WTC11 (cell line): Measurements from ENCODE around the gene FAM13A. TPM values are rescaled to one million over a fixed set of nuclear protein-coding genes. Genes with fewer than 3 reads are reported as not detected.

ENCODE experiments used
- ATAC-seq: fragments of 200-7000 bp; cut with Tn5 transposase; 2 replicates; pipeline ENCODE4 v1.10.0; 2021; ENCODE audit warnings: mild to moderate bottlenecking, moderate library complexity
- CTCF ChIA-PET: fragments of 300-600 bp; sonication (Branson Sonifier 250); formaldehyde crosslinking; loops from one replicate; lab custom pipeline; 2021; ENCODE audit warnings: antibody characterized with exemption; lab: Charles Lee
- POLR2A ChIA-PET: fragments of 350-600 bp; sonication (Branson Sonifier 250); formaldehyde crosslinking; loops from one replicate; lab custom pipeline; 2021; ENCODE audit warnings: antibody characterized with exemption; lab: Charles Lee
- DNase-seq: peaks from one replicate; pipeline ENCODE4 v3.0.0; 2021; ENCODE audit warnings: low spot score
- H3K27ac Mint-ChIP-seq: 2 replicates; pipeline ENCODE4 v1.8.0; 2021; ENCODE audit warnings: mixed read lengths
- H3K27me3 Mint-ChIP-seq: 2 replicates; pipeline ENCODE4 v1.8.0; 2021; ENCODE audit warnings: low read depth, mild to moderate bottlenecking, moderate library complexity, mixed read lengths
- H3K36me3 Mint-ChIP-seq: 2 replicates; pipeline ENCODE4 v1.8.0; 2021; ENCODE audit warnings: mixed read lengths
- H3K4me1 Mint-ChIP-seq: 2 replicates; pipeline ENCODE4 v1.8.0; 2022; ENCODE audit warnings: mixed read lengths
- H3K4me3 Mint-ChIP-seq: 2 replicates; pipeline ENCODE4 v1.8.0; 2021; ENCODE audit warnings: mild to moderate bottlenecking, moderate library complexity, mixed read lengths
- H3K9me3 Mint-ChIP-seq: 2 replicates; pipeline ENCODE4 v1.8.0; 2021; ENCODE audit warnings: mixed read lengths
- ARID4B ChIP-seq: sonication (generic); formaldehyde crosslinking; IDR thresholded peaks from 2 replicates; pipeline ENCODE4 v1.8.0; 2023; ENCODE audit warnings: missing genetic modification reagents, mild to moderate bottlenecking, borderline replicate concordance
- E2F1 ChIP-seq: sonication (generic); formaldehyde crosslinking; IDR thresholded peaks from 2 replicates; pipeline ENCODE4 v1.8.0; 2022; ENCODE audit warnings: mild to moderate bottlenecking, missing genetic modification reagents
- E2F5 ChIP-seq: sonication (generic); formaldehyde crosslinking; IDR thresholded peaks from 2 replicates; pipeline ENCODE4 v1.8.1; 2022; ENCODE audit warnings: mild to moderate bottlenecking, moderate library complexity, missing genetic modification reagents
- ESRRA ChIP-seq: sonication (generic); formaldehyde crosslinking; IDR thresholded peaks from 2 replicates; pipeline ENCODE4 v1.8.1; 2022; ENCODE audit warnings: mild to moderate bottlenecking, missing genetic modification reagents, borderline replicate concordance
- FOXK1 ChIP-seq: sonication (generic); formaldehyde crosslinking; IDR thresholded peaks from 2 replicates; pipeline ENCODE4 v1.8.0; 2022; ENCODE audit warnings: mild to moderate bottlenecking, moderate library complexity, missing genetic modification reagents
- GRHL2 ChIP-seq: fragments of 250-450 bp; sonication (Bioruptor Pico); IDR thresholded peaks from 2 replicates; pipeline ENCODE4 v1.8.0; 2022; ENCODE audit warnings: mild to moderate bottlenecking, moderate library complexity; ENCODE audit not compliant: insufficient replicate concordance, severe bottlenecking
- IRF2 ChIP-seq: sonication (generic); formaldehyde crosslinking; IDR thresholded peaks from 2 replicates; pipeline ENCODE4 v1.8.0; 2022; ENCODE audit warnings: low read depth, missing genetic modification reagents, borderline replicate concordance
- SP1 ChIP-seq: sonication (generic); formaldehyde crosslinking; conservative IDR thresholded peaks from 2 replicates; pipeline ENCODE4 v1.8.1; 2022; ENCODE audit warnings: missing genetic modification reagents
- TP53 ChIP-seq: sonication (generic); formaldehyde crosslinking; IDR thresholded peaks from 2 replicates; pipeline ENCODE4 v1.8.1; 2023; ENCODE audit warnings: mild to moderate bottlenecking, missing genetic modification reagents
- ZNF423 ChIP-seq: fragments of 250-450 bp; sonication (Bioruptor Pico); IDR thresholded peaks from 2 replicates; pipeline ENCODE4 v2.1.2; 2022; ENCODE audit warnings: mild to moderate bottlenecking, moderate library complexity
- total RNA-seq: library from RNA; stranded (reverse); gene quantifications from 3 replicates; pipeline ENCODE4 v1.2.3, GENCODE V29; 2021
- TF ChIP-seq, protein P1 (sequence below): sonication (generic); formaldehyde crosslinking; IDR thresholded peaks from 2 replicates; pipeline ENCODE4 v1.8.0; 2023; ENCODE audit warnings: mild to moderate bottlenecking, missing genetic modification reagents
- TF ChIP-seq, protein P2 (sequence below): sonication (generic); formaldehyde crosslinking; conservative IDR thresholded peaks from 2 replicates; pipeline ENCODE4 v1.8.1; 2022; ENCODE audit warnings: mild to moderate bottlenecking, missing genetic modification reagents
- TF ChIP-seq, protein P3 (sequence below): fragments of 250-450 bp; sonication (Bioruptor Pico); IDR thresholded peaks from 2 replicates; pipeline ENCODE4 v1.9.0; 2021; ENCODE audit warnings: mild to moderate bottlenecking
- TF ChIP-seq, protein P4 (sequence below): sonication (generic); formaldehyde crosslinking; IDR thresholded peaks from 2 replicates; pipeline ENCODE4 v1.8.1; 2023; ENCODE audit warnings: mild to moderate bottlenecking, moderate library complexity, missing genetic modification reagents

FAM13A gene
- total RNA-seq, 1 experiment from 2014 or later, result 14.6 TPM

- H3K27me3 Mint-ChIP-seq, result no peaks in the 10 kb centered on the region
- ChIA-PET CTCF (interaction anchor here (1.5 kb wide), 1 partner anchor 8 kb away, joined by 8 read pairs; no protein-coding TSS in a partner anchor), POLR2A (interaction anchor here (0.6 kb wide), 1 partner anchor 17 kb away, joined by 3 read pairs; no protein-coding TSS in a partner anchor)
- H3K36me3 Mint-ChIP-seq, result no peaks in the 10 kb centered on the region
- ATAC-seq (no peak), DNase-seq (no peak)
- H3K4me1 Mint-ChIP-seq, result peaks cover 22% of the 10 kb centered on the region
- TF ChIP-seq FOXK1 (no peak), ESRRA (no peak)
- TF ChIP-seq, protein P1, sequence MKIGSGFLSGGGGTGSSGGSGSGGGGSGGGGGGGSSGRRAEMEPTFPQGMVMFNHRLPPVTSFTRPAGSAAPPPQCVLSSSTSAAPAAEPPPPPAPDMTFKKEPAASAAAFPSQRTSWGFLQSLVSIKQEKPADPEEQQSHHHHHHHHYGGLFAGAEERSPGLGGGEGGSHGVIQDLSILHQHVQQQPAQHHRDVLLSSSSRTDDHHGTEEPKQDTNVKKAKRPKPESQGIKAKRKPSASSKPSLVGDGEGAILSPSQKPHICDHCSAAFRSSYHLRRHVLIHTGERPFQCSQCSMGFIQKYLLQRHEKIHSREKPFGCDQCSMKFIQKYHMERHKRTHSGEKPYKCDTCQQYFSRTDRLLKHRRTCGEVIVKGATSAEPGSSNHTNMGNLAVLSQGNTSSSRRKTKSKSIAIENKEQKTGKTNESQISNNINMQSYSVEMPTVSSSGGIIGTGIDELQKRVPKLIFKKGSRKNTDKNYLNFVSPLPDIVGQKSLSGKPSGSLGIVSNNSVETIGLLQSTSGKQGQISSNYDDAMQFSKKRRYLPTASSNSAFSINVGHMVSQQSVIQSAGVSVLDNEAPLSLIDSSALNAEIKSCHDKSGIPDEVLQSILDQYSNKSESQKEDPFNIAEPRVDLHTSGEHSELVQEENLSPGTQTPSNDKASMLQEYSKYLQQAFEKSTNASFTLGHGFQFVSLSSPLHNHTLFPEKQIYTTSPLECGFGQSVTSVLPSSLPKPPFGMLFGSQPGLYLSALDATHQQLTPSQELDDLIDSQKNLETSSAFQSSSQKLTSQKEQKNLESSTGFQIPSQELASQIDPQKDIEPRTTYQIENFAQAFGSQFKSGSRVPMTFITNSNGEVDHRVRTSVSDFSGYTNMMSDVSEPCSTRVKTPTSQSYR (CRISPR knock-in tag), result no peak
- H3K4me3 Mint-ChIP-seq, result peak overlapping the region; percentile 72
- no peak overlapping the region for H3K27ac Mint-ChIP-seq
- no peaks in the 10 kb centered on the region for H3K9me3 Mint-ChIP-seq
Observed at GRCh38 chr4:88822034-88822789, 234.8 kb downstream of the FAM13A start.

DNA sequence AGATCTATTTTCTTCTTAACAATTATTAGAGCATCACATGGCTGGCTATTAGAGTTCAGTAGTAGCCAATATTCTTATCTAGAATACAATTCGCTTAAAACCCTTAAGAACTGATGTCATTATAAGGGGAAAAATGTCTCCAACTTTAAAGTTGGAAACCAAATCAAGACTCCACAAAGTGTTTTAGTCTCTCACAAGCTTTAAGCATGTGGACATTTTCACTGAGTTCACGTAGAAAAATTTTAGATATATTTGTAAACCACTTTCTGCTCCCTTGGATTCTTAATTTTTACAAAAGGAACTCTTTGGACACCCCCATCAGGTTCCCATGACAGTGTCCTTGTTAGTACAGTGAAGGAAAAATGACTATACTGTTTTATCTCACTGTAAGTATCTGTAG is 235.5 kb downstream of the FAM13A start:
- POLR2A ChIA-PET, result interaction anchor here (0.6 kb wide), 1 partner anchor 17 kb away, joined by 3 read pairs; no protein-coding TSS in a partner anchor
- CTCF ChIA-PET, result no interaction called here
- ATAC-seq (no peak), DNase-seq (no peak)
- no peak overlapping the region for H3K27ac Mint-ChIP-seq
- no peaks in the 10 kb centered on the region for H3K36me3 Mint-ChIP-seq
- no peaks in the 10 kb centered on the region for H3K27me3 Mint-ChIP-seq
- peaks cover 26% of the 10 kb centered on the region for H3K4me1 Mint-ChIP-seq
- H3K9me3 Mint-ChIP-seq, result no peaks in the 10 kb centered on the region
- peak overlapping the region; percentile 18; the same call in 1 of the 2 replicates for H3K4me3 Mint-ChIP-seq
- TF ChIP-seq E2F5 (CRISPR knock-in tag) (no peak), ZNF423 (CRISPR knock-in tag) (no peak), TP53 (no peak), GRHL2 (CRISPR knock-in tag) (no peak), E2F1 (CRISPR knock-in tag) (no peak), SP1 (CRISPR knock-in tag) (no peak), ARID4B (CRISPR knock-in tag) (no peak), IRF2 (CRISPR knock-in tag) (no peak)
- TF ChIP-seq, protein P2, sequence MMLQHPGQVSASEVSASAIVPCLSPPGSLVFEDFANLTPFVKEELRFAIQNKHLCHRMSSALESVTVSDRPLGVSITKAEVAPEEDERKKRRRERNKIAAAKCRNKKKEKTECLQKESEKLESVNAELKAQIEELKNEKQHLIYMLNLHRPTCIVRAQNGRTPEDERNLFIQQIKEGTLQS (CRISPR knock-in tag), result no peak
- TF ChIP-seq, protein P3, sequence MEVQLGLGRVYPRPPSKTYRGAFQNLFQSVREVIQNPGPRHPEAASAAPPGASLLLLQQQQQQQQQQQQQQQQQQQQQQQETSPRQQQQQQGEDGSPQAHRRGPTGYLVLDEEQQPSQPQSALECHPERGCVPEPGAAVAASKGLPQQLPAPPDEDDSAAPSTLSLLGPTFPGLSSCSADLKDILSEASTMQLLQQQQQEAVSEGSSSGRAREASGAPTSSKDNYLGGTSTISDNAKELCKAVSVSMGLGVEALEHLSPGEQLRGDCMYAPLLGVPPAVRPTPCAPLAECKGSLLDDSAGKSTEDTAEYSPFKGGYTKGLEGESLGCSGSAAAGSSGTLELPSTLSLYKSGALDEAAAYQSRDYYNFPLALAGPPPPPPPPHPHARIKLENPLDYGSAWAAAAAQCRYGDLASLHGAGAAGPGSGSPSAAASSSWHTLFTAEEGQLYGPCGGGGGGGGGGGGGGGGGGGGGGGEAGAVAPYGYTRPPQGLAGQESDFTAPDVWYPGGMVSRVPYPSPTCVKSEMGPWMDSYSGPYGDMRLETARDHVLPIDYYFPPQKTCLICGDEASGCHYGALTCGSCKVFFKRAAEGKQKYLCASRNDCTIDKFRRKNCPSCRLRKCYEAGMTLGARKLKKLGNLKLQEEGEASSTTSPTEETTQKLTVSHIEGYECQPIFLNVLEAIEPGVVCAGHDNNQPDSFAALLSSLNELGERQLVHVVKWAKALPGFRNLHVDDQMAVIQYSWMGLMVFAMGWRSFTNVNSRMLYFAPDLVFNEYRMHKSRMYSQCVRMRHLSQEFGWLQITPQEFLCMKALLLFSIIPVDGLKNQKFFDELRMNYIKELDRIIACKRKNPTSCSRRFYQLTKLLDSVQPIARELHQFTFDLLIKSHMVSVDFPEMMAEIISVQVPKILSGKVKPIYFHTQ (CRISPR knock-in tag), result no peak
- TF ChIP-seq, protein P1 (CRISPR knock-in tag), result no peak
- TF ChIP-seq, protein P4, sequence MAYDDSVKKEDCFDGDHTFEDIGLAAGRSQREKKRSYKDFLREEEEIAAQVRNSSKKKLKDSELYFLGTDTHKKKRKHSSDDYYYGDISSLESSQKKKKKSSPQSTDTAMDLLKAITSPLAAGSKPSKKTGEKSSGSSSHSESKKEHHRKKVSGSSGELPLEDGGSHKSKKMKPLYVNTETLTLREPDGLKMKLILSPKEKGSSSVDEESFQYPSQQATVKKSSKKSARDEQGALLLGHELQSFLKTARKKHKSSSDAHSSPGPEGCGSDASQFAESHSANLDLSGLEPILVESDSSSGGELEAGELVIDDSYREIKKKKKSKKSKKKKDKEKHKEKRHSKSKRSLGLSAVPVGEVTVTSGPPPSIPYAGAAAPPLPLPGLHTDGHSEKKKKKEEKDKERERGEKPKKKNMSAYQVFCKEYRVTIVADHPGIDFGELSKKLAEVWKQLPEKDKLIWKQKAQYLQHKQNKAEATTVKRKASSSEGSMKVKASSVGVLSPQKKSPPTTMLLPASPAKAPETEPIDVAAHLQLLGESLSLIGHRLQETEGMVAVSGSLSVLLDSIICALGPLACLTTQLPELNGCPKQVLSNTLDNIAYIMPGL (CRISPR knock-in tag), result no peak
